Measurements from ENCODE around the gene CEP128. TPM values are rescaled to one million over a fixed set of nuclear protein-coding genes. Genes with fewer than 3 reads are reported as not detected.
"Not testable (repeated sequence)": the region's sequence is repeated elsewhere in the genome, so short reads cannot be mapped to it uniquely, and the experiment has no call there.

CEP128 gene
- polyA plus RNA-seq, 1 donor = 2.4 TPM

DNA sequence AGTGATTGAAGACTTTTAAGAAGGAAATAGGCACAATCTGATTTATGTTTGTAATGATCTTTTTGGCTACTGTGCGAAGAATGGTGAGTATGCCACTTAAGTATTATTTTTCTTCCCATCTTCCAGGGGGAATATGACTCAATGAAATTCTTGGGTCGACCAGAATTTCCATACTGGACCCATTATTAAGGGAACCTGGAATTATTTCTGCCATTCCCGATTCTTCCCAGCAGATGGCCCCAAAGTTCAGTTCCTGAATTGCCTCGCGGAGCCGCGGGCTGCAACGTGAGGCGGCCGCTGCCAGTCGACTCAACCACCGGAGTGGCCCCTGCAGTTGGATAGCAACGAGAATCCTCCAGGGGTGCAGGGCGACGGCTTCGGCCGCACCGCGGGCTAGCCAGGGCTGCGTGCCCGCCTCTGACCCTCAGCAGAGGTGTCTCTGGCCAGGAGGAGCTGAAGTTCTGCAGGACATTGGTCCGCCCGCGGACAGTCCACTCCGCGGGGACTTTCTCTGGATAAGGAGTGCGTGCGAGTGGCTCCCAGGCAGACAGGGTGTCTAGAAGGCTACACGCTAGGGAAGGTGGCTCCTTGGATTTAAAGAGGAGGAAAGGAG lies 13.3 kb upstream of the CEP128 start:
- H3K27me3 ChIP-seq (ENCODE audit: control insufficient read depth, insufficient read depth, low read length) = peaks cover 36% of the 10 kb centered on the region
- H3K4me3 ChIP-seq (ENCODE audit: low read length) = peak overlapping the region; percentile 52
- H3K4me1 ChIP-seq (ENCODE audit: control insufficient read depth, insufficient read depth, low read length) = peaks cover 3% of the 10 kb centered on the region
- peak; percentile 53 to 73 for DNase-seq
- no CpG with 5 or more reads among the region's 29 CpGs for WGBS (ENCODE audit: insufficient coverage, low lambda C conversion rate)
- H3K36me3 ChIP-seq (ENCODE audit: control insufficient read depth, insufficient read depth, low read length) = no peaks in the 10 kb centered on the region
- no peaks in the 10 kb centered on the region for H3K9me3 ChIP-seq (ENCODE audit: control insufficient read depth, low read depth, low read length)
- no peak overlapping the region for H3K27ac ChIP-seq (ENCODE audit: low read length)

DNA sequence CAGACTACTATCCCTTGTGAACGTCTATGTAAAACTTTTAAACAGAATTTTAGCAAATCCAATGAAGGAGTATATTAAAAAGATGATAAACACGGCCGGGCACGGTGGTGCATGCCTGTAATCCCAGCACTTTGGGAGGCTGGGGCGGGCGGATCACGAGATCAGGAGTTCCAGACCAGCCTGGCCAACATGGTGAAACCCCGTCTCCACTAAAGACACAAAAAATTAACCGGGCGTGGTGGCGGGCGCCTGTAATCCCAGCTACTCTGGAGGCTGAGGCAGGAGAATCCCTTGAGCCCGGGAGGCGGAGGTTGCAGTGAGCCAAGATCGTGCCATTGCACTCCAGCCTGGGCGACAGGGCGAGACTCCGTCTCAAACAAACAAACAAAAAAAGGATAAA lies 11.7 kb upstream of the CEP128 start:
- WGBS (ENCODE audit: insufficient coverage, low lambda C conversion rate) = no CpG with 5 or more reads among the region's 18 CpGs
- H3K4me3 ChIP-seq (ENCODE audit: low read length); H3K27ac ChIP-seq (ENCODE audit: low read length); DNase-seq; H3K4me1 ChIP-seq (ENCODE audit: control insufficient read depth, insufficient read depth, low read length); H3K36me3 ChIP-seq (ENCODE audit: control insufficient read depth, insufficient read depth, low read length); H3K9me3 ChIP-seq (ENCODE audit: control insufficient read depth, low read depth, low read length): not testable (repeated sequence)
- peaks cover 36% of the 10 kb centered on the region for H3K27me3 ChIP-seq (ENCODE audit: control insufficient read depth, insufficient read depth, low read length)

GRCh38 chr14:80951491-80951890 lies 10.0 kb upstream of the CEP128 start:
- no peaks in the 10 kb centered on the region for H3K9me3 ChIP-seq (ENCODE audit: control insufficient read depth, low read depth, low read length)
- DNase-seq = no peak
- H3K4me3 ChIP-seq (ENCODE audit: low read length) = no peak overlapping the region
- no peak overlapping the region for H3K27ac ChIP-seq (ENCODE audit: low read length)
- peaks cover 3% of the 10 kb centered on the region for H3K4me1 ChIP-seq (ENCODE audit: control insufficient read depth, insufficient read depth, low read length)
- no peaks in the 10 kb centered on the region for H3K36me3 ChIP-seq (ENCODE audit: control insufficient read depth, insufficient read depth, low read length)
- peaks cover 23% of the 10 kb centered on the region for H3K27me3 ChIP-seq (ENCODE audit: control insufficient read depth, insufficient read depth, low read length)
- WGBS (ENCODE audit: insufficient coverage, low lambda C conversion rate) = 93% methylated on average over 2 of the region's 4 CpGs

GRCh38 chr14:80948291-80948690 lies 6.8 kb upstream of the CEP128 start:
- DNase-seq = no peak
- H3K36me3 ChIP-seq (ENCODE audit: control insufficient read depth, insufficient read depth, low read length) = no peaks in the 10 kb centered on the region
- H3K4me3 ChIP-seq (ENCODE audit: low read length) = no peak overlapping the region
- WGBS (ENCODE audit: insufficient coverage, low lambda C conversion rate) = no CpG with 5 or more reads among the region's 1 CpG
- H3K27ac ChIP-seq (ENCODE audit: low read length) = no peak overlapping the region
- H3K9me3 ChIP-seq (ENCODE audit: control insufficient read depth, low read depth, low read length) = no peaks in the 10 kb centered on the region
- no peaks in the 10 kb centered on the region for H3K4me1 ChIP-seq (ENCODE audit: control insufficient read depth, insufficient read depth, low read length)
- H3K27me3 ChIP-seq (ENCODE audit: control insufficient read depth, insufficient read depth, low read length) = peaks cover 9% of the 10 kb centered on the region

DNA sequence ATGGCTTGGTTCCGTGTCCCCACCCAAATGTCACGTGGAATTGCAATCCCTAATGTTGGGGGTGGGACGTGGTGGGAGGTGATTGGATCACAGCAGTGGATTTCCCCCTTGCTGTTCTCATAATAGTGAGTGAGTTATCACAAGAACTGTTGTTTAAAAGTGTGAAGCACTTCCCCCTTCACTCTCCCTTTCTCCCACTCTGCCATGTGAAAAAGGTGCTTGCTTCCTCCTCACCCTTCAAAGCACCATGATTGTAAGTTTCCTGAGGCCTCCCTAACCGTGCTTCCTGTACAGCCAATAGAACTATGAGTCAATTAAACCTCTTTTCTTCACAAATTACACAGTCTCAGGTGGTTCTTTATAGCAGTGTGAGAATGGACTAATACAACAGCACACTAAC lies 5.3 kb upstream of the CEP128 start:
- Histone ChIP-seq H3K4me3 (ENCODE audit: low read length) (no peak overlapping the region), H3K9me3 (ENCODE audit: control insufficient read depth, low read depth, low read length) (no peaks in the 10 kb centered on the region), H3K4me1 (ENCODE audit: control insufficient read depth, insufficient read depth, low read length) (no peaks in the 10 kb centered on the region), H3K36me3 (ENCODE audit: control insufficient read depth, insufficient read depth, low read length) (no peaks in the 10 kb centered on the region), H3K27ac (ENCODE audit: low read length) (no peak overlapping the region), H3K27me3 (ENCODE audit: control insufficient read depth, insufficient read depth, low read length) (peaks cover 9% of the 10 kb centered on the region)
- DNase-seq = no peak
- no CpG with 5 or more reads among the region's 4 CpGs for WGBS (ENCODE audit: insufficient coverage, low lambda C conversion rate)

- Histone ChIP-seq H3K4me3 (ENCODE audit: low read length) (no peak overlapping the region), H3K36me3 (ENCODE audit: control insufficient read depth, insufficient read depth, low read length) (no peaks in the 10 kb centered on the region), H3K27me3 (ENCODE audit: control insufficient read depth, insufficient read depth, low read length) (peaks cover 9% of the 10 kb centered on the region), H3K9me3 (ENCODE audit: control insufficient read depth, low read depth, low read length) (no peaks in the 10 kb centered on the region), H3K27ac (ENCODE audit: low read length) (no peak overlapping the region), H3K4me1 (ENCODE audit: control insufficient read depth, insufficient read depth, low read length) (no peaks in the 10 kb centered on the region)
- WGBS (ENCODE audit: insufficient coverage, low lambda C conversion rate) = no CpG with 5 or more reads among the region's 1 CpG
- no peak for DNase-seq
These were observed 4.6 kb upstream of the CEP128 start for GRCh38 chr14:80946187-80946586.

DNA sequence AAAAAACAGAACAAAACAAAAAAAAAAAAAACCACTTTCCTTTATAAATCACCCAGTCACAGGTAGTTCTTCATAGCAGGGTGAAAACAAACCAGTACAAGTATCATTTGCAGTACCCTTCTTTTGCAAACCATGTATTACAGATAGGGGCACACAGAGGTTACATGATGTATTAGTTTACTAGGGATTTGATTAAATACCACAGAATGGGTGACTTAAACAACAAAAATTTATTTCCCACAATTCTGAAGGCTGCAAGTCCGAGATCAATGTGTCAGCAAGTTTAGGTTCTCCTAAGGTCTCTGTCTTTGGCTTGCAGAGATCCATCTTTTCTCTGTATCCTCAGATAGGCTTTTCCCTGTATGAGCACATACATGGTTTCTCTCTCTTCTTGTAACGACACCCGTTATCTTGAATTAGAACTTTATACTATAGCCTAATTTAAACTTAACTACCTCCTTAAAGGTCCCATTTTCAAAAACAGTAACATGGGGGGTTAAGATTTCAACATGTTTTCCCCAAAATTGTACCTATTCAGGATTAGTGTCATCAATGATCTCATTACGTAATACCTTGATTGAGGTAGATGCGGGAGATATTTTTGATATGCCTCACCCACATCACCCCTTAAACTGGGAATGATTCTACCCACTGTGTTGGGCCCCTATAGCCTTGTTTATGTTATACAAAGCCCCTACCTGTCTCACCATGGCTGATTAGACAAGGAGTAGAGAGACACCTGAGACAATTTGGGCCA lies 3.5 kb upstream of the CEP128 start:
- WGBS (ENCODE audit: insufficient coverage, low lambda C conversion rate) = no CpG with 5 or more reads among the region's 5 CpGs
- no peak overlapping the region for H3K4me3 ChIP-seq (ENCODE audit: low read length)
- peaks cover 9% of the 10 kb centered on the region for H3K27me3 ChIP-seq (ENCODE audit: control insufficient read depth, insufficient read depth, low read length)
- no peaks in the 10 kb centered on the region for H3K4me1 ChIP-seq (ENCODE audit: control insufficient read depth, insufficient read depth, low read length)
- H3K27ac ChIP-seq (ENCODE audit: low read length) = no peak overlapping the region
- no peaks in the 10 kb centered on the region for H3K9me3 ChIP-seq (ENCODE audit: control insufficient read depth, low read depth, low read length)
- DNase-seq = no peak
- H3K36me3 ChIP-seq (ENCODE audit: control insufficient read depth, insufficient read depth, low read length) = no peaks in the 10 kb centered on the region

- H3K27ac ChIP-seq (ENCODE audit: low read length) = no peak overlapping the region
- H3K4me3 ChIP-seq (ENCODE audit: low read length) = peak overlapping the region; percentile 62
- H3K9me3 ChIP-seq (ENCODE audit: control insufficient read depth, low read depth, low read length) = no peaks in the 10 kb centered on the region
- no peaks in the 10 kb centered on the region for H3K27me3 ChIP-seq (ENCODE audit: control insufficient read depth, insufficient read depth, low read length)
- H3K36me3 ChIP-seq (ENCODE audit: control insufficient read depth, insufficient read depth, low read length) = no peaks in the 10 kb centered on the region
- no peak for DNase-seq
- WGBS (ENCODE audit: insufficient coverage, low lambda C conversion rate) = 0% methylated on average over 1 of the region's 5 CpGs
- H3K4me1 ChIP-seq (ENCODE audit: control insufficient read depth, insufficient read depth, low read length) = no peaks in the 10 kb centered on the region
These were observed 658 bp upstream of the CEP128 start for GRCh38 chr14:80942191-80942600.

DNA sequence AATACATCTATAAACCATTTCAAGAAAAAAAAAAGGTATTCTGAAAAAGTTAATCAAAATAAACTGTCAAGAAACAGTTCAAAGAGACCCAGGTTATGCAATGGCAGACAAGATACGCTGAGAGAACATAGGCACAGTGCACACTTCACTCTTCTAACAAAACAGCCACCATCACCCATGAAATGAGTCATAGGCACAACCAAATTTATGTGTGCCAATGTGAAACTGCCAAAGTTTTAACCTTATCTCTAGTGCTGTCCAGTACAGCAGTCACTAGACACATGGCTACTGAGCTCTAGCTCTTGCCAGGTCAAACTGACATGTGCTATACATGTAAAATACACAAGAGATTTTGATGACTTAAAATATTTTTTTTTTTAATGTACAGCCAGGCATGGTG lies 1.4 kb downstream of the CEP128 start:
- Histone ChIP-seq H3K36me3 (ENCODE audit: control insufficient read depth, insufficient read depth, low read length) (no peaks in the 10 kb centered on the region), H3K9me3 (ENCODE audit: control insufficient read depth, low read depth, low read length) (no peaks in the 10 kb centered on the region), H3K27ac (ENCODE audit: low read length) (no peak overlapping the region), H3K4me3 (ENCODE audit: low read length) (no peak overlapping the region), H3K27me3 (ENCODE audit: control insufficient read depth, insufficient read depth, low read length) (no peaks in the 10 kb centered on the region), H3K4me1 (ENCODE audit: control insufficient read depth, insufficient read depth, low read length) (no peaks in the 10 kb centered on the region)
- no peak for DNase-seq
- WGBS (ENCODE audit: insufficient coverage, low lambda C conversion rate) = no CpG with 5 or more reads among the region's 1 CpG

GRCh38 chr14:80933686-80934085 lies 7.9 kb downstream of the CEP128 start:
- H3K4me3 ChIP-seq (ENCODE audit: low read length) = no peak overlapping the region
- WGBS (ENCODE audit: insufficient coverage, low lambda C conversion rate) = 80% methylated on average over 1 of the region's 4 CpGs
- no peaks in the 10 kb centered on the region for H3K27me3 ChIP-seq (ENCODE audit: control insufficient read depth, insufficient read depth, low read length)
- H3K4me1 ChIP-seq (ENCODE audit: control insufficient read depth, insufficient read depth, low read length) = no peaks in the 10 kb centered on the region
- DNase-seq = no peak
- no peaks in the 10 kb centered on the region for H3K36me3 ChIP-seq (ENCODE audit: control insufficient read depth, insufficient read depth, low read length)
- no peak overlapping the region for H3K27ac ChIP-seq (ENCODE audit: low read length)
- no peaks in the 10 kb centered on the region for H3K9me3 ChIP-seq (ENCODE audit: control insufficient read depth, low read depth, low read length)

- no peaks in the 10 kb centered on the region for H3K4me1 ChIP-seq (ENCODE audit: control insufficient read depth, insufficient read depth, low read length)
- H3K9me3 ChIP-seq (ENCODE audit: control insufficient read depth, low read depth, low read length) = no peaks in the 10 kb centered on the region
- H3K27me3 ChIP-seq (ENCODE audit: control insufficient read depth, insufficient read depth, low read length) = no peaks in the 10 kb centered on the region
- no peaks in the 10 kb centered on the region for H3K36me3 ChIP-seq (ENCODE audit: control insufficient read depth, insufficient read depth, low read length)
- H3K27ac ChIP-seq (ENCODE audit: low read length) = no peak overlapping the region
- no peak for DNase-seq
- no peak overlapping the region for H3K4me3 ChIP-seq (ENCODE audit: low read length)
These were observed 8.3 kb downstream of the CEP128 start for GRCh38 chr14:80933282-80933681.
